Sigmoid colon (tissue), 7 donors: ENCODE measurements around the gene PAX4. TPM values are rescaled to one million over a fixed set of nuclear protein-coding genes. Genes with fewer than 3 reads are reported as not detected.

ENCODE experiments used
- DNase-seq: peaks from one replicate; pipeline ENCODE4 v3.0.0-alpha.2; 2019
- H3K27ac ChIP-seq, 4 donors: fragments of 200-600 bp; sonication (generic); one replicate each; pipeline ENCODE4 v1.5.1; 2016 to 2019; ENCODE audit warnings: mild to moderate bottlenecking in 1 of 4
- H3K27me3 ChIP-seq, 3 donors: fragments of 200-600 bp; sonication (generic); one replicate each; pipeline ENCODE4 v1.5.1; 2019; ENCODE audit warnings: mild to moderate bottlenecking in 1 of 3
- H3K36me3 ChIP-seq, 4 donors: fragments of 200-600 bp; sonication (generic); one replicate each; pipeline ENCODE4 v1.5.1; 2016 to 2019
- H3K4me1 ChIP-seq, 4 donors: fragments of 200-600 bp; sonication (generic); one replicate each; pipeline ENCODE4 v1.5.1; 2017 to 2019
- H3K4me3 ChIP-seq, 4 donors: fragments of 200-600 bp; sonication (generic); one replicate each; pipeline ENCODE4 v1.5.1; 2017 to 2019; ENCODE audit warnings: mild to moderate bottlenecking in 2 of 4, moderate library complexity in 1 of 4
- H3K9me3 ChIP-seq, 4 donors: fragments of 200-600 bp in 3 of 4; sonication (generic) in 3 of 4; one replicate each; pipeline versions ENCODE4 v1.5.1 to v1.6.1; 2013 to 2019
- CTCF ChIP-seq, 4 experiments: fragments of 450-650 bp in 3 of 4; fragments of 200-600 bp in 1 of 4; IDR thresholded peaks; one replicate each; pipeline ENCODE4 v1.5.1; 2016 to 2019; ENCODE audit warnings: antibody characterized with exemption in 4 of 4, mild to moderate bottlenecking in 3 of 4, moderate library complexity in 2 of 4
- EP300 ChIP-seq, 4 donors: sonication (generic); formaldehyde crosslinking; IDR thresholded peaks; one replicate each; pipeline ENCODE4 v1.6.1; 2017; ENCODE audit warnings: antibody characterized with exemption in 4 of 4
- POLR2A ChIP-seq, 2 donors: fragments of 450-650 bp; IDR thresholded peaks; one replicate each; pipeline ENCODE4 v1.6.1; 2016; ENCODE audit warnings: antibody characterized with exemption in 2 of 2, mild to moderate bottlenecking in 2 of 2, moderate library complexity in 2 of 2
- POLR2AphosphoS5 ChIP-seq, 4 donors: sonication (generic); formaldehyde crosslinking; IDR thresholded peaks; one replicate each; pipeline ENCODE4 v1.6.1; 2017; ENCODE audit warnings: antibody characterized with exemption in 4 of 4
- WGBS, 2 donors: extraction: QIAGEN DNeasy Blood & Tissue Kit; methylation state at CpG; one replicate each; pipeline ENCODE4 v1.1.7; 2013; 5-methylcytosine and 5-hydroxymethylcytosine counted together
- intact Hi-C: fragments of 100-400 bp; cut with DNase I; formaldehyde crosslinking; loops from one replicate; pipeline ENCODE4 v1.15.1; 2023
- polyA plus RNA-seq, 3 donors: library from polyadenylated mRNA; stranded (reverse); fragments of 200-250 nt; gene quantifications; one replicate each; pipeline ENCODE4 v1.2.3, GENCODE V29; 2013
- total RNA-seq, 4 donors: library from RNA; depleted of rRNA; stranded (reverse); fragments of >200 nt; gene quantifications; one replicate each; pipeline ENCODE4 v1.1.0, GENCODE V29; 2016
- donor health status: healthy with polysubstance abuse.
- donor health status: Bipolar disorder and iron deficiency.
- donor health status: healthy.

The PAX4 gene
- total and polyA plus RNA-seq, 7 donors, result 0.13 to 1.2 (median 0.46) TPM; not detected in 4

- Histone ChIP-seq H3K36me3 (no peaks in the 10 kb centered on the region), H3K9me3 (no peaks in the 10 kb centered on the region), H3K27ac (no peak overlapping the region), H3K4me1 (no peaks in the 10 kb centered on the region), H3K4me3 (no peak overlapping the region), H3K27me3 (peaks cover 0 to 24% (median 0%) of the 10 kb centered on the region in 3 donors)
- DNase-seq, result no peak
- TF ChIP-seq EP300 (IDR thresholded peaks at IDR 0.05), result no peak
- 85 to 96% methylated on average over 1 of the region's 1 CpG for WGBS, 2 donors
- intact Hi-C loops, result no loop called here
Measured at GRCh38 chr7:127612263-127612662, 5.7 kb downstream of the PAX4 start.

DNA sequence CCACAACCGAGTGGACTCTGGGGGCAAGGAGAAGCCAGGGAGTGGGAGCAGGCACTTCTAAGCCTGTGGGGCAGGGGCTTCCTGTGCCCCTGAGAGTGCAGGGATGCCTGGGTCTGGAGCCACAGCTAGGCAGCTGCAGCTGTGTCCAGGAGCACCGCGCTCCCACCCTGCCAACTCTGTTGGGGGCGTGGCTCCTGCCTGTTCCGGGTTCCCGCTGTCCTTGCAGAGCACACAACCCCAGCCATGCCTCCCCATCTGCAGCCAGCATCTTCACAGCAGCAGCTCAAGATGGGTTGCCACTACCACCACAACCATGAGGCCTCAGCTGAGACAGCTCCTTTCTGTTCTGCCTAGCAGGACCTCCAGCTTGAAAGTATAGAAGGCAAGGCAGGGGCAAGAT, 8.6 kb downstream of the PAX4 start:
- no peak for TF ChIP-seq CTCF (IDR thresholded peaks at IDR 0.05)
- TF ChIP-seq EP300 (IDR thresholded peaks at IDR 0.05), result no peak
- TF ChIP-seq POLR2AphosphoS5 (IDR thresholded peaks at IDR 0.05), result no peak
- TF ChIP-seq POLR2A (IDR thresholded peaks at IDR 0.05), result no peak
- WGBS, 2 donors, result 92 to 93% methylated on average over 6 of the region's 6 CpGs
- intact Hi-C loops, result no loop called here
- H3K27me3 ChIP-seq, result peaks cover 0 to 4% (median 0%) of the 10 kb centered on the region in 3 donors
- no peak for DNase-seq
- H3K4me1 ChIP-seq, result no peaks in the 10 kb centered on the region
- H3K9me3 ChIP-seq, result no peaks in the 10 kb centered on the region
- H3K4me3 ChIP-seq, result no peak overlapping the region
- H3K27ac ChIP-seq, result no peak overlapping the region
- H3K36me3 ChIP-seq, result no peaks in the 10 kb centered on the region

DNA sequence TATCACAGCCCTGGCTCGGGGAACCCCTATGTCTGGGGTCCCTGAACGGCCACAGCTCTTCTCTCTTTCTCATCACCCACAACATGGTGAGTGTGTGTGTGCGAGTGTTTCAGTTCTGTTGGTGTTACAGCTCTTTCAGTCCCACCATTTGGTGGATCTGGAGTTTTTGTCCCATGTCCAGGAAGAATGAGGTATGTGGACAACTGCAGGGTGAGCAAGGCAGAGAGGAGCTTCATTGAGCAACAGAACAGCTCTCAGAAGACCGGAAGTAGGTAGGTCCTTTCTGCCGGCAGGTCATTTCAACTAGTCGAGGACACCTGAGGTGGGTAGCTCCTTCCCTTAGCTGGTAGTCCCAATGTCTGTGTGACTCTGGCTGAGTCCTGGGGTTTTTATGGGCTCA, 9.5 kb downstream of the PAX4 start:
- intact Hi-C loops, result no loop called here
- WGBS, 2 donors, result 89 to 91% methylated on average over 6 of the region's 6 CpGs
- no peak for DNase-seq
- H3K9me3 ChIP-seq, result no peaks in the 10 kb centered on the region
- TF ChIP-seq POLR2AphosphoS5 (IDR thresholded peaks at IDR 0.05) (no peak), CTCF (IDR thresholded peaks at IDR 0.05) (no peak), EP300 (IDR thresholded peaks at IDR 0.05) (no peak), POLR2A (IDR thresholded peaks at IDR 0.05) (no peak)
- no peak overlapping the region for H3K27ac ChIP-seq
- no peak overlapping the region for H3K4me3 ChIP-seq
- no peaks in the 10 kb centered on the region for H3K4me1 ChIP-seq
- H3K36me3 ChIP-seq, result no peaks in the 10 kb centered on the region
- H3K27me3 ChIP-seq, result peaks cover 0 to 4% (median 0%) of the 10 kb centered on the region in 3 donors

GRCh38 chr7:127600885-127601284, 17.1 kb downstream of the PAX4 start:
- 85 to 90% methylated on average over 3 of the region's 3 CpGs for WGBS, 2 donors
- intact Hi-C loops, result no loop called here
- TF ChIP-seq CTCF (IDR thresholded peaks at IDR 0.05), result no peak
- no peak for TF ChIP-seq POLR2AphosphoS5 (IDR thresholded peaks at IDR 0.05)
- no peak for TF ChIP-seq EP300 (IDR thresholded peaks at IDR 0.05)
- TF ChIP-seq POLR2A (IDR thresholded peaks at IDR 0.05), result no peak
- Histone ChIP-seq H3K9me3 (no peaks in the 10 kb centered on the region), H3K4me1 (no peaks in the 10 kb centered on the region), H3K4me3 (no peak overlapping the region), H3K27me3 (no peaks in the 10 kb centered on the region), H3K36me3 (no peaks in the 10 kb centered on the region), H3K27ac (no peak overlapping the region)
- no peak for DNase-seq

DNA sequence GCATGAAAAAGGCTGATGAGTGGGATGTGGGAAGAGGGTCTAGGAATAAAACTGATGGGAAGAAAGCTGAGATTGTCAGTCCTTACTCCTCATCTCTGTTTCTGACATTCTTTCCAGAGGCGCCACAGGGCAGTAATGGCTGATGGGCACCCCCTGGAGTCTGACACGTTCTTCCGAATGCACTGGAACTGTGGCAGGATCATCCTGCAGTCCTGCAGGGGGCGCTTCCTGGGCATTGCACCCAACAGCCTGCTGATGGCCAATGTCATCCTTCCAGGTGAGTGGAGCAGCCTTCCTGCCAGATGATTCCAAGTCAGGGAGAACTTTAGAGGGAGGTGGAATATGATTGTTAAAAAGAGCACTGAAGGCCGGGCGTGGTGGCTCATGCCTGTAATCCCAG, 19.6 kb downstream of the PAX4 start:
- WGBS, 2 donors, result 74 to 80% methylated on average over 6 of the region's 6 CpGs
- Histone ChIP-seq H3K4me1 (no peaks in the 10 kb centered on the region), H3K9me3 (no peaks in the 10 kb centered on the region), H3K36me3 (no peaks in the 10 kb centered on the region), H3K27me3 (no peaks in the 10 kb centered on the region), H3K4me3 (no peak overlapping the region), H3K27ac (no peak overlapping the region)
- intact Hi-C loops, result no loop called here
- no peak for TF ChIP-seq EP300 (IDR thresholded peaks at IDR 0.05)
- TF ChIP-seq CTCF (IDR thresholded peaks at IDR 0.05), result no peak
- TF ChIP-seq POLR2A (IDR thresholded peaks at IDR 0.05), result no peak
- no peak for DNase-seq
